HEK293 (cell line): ENCODE measurements around the gene NR2C2.

Experiments
- CTCF ChIA-PET: fragments of 350-600 bp; formaldehyde crosslinking; extraction: SDS; loops from one replicate; lab custom pipeline; 2021; ENCODE audit warnings: antibody characterized with exemption; lab: Yijun Ruan, JAX
- POLR2A ChIA-PET: fragments of 300-600 bp; formaldehyde crosslinking; extraction: SDS; loops from one replicate; lab custom pipeline; 2020; ENCODE audit warnings: antibody characterized with exemption, inconsistent platforms; lab: Yijun Ruan, JAX
- H3K27ac ChIP-seq: fragments of 200-500 bp; sonication (Bioruptor generic); 2 replicates; pipeline ENCODE4 v1.5.1; 2014; ENCODE audit warnings: low read depth, low read length, control low read depth, inconsistent platforms; ENCODE audit errors: extremely low read depth
- H3K36me3 ChIP-seq, 2 experiments: fragments of 200-500 bp in 1 of 2; sonication (Bioruptor generic) in 1 of 2; 1 replicate in 1 of 2; 2 replicates in 1 of 2; pipeline ENCODE4 v1.5.1; 2014 to 2017; ENCODE audit warnings: inconsistent platforms in 2 of 2, low read length in 2 of 2; ENCODE audit not compliant: control insufficient read depth in 2 of 2, insufficient read depth in 1 of 2
- H3K4me1 ChIP-seq: fragments of 200-500 bp; sonication (Bioruptor generic); 2 replicates; pipeline ENCODE4 v1.5.1; 2014; ENCODE audit warnings: mild to moderate bottlenecking, low read length, inconsistent platforms; ENCODE audit not compliant: control insufficient read depth, insufficient read depth
- H3K4me3 ChIP-seq: 2 replicates; pipeline ENCODE4 v1.5.1; 2011; ENCODE audit warnings: low read depth, mild to moderate bottlenecking, control low read depth, low read length, moderate library complexity
- H3K9me3 ChIP-seq: fragments of 200-500 bp; sonication (Bioruptor generic); 2 replicates; pipeline ENCODE4 v1.5.1; 2014; ENCODE audit warnings: low read depth, low read length, inconsistent platforms; ENCODE audit not compliant: control insufficient read depth, insufficient read depth
- EGR2 ChIP-seq: fragments of 450-650 bp; formaldehyde crosslinking; IDR thresholded peaks from 2 replicates; pipeline ENCODE4 v1.5.1; 2016; ENCODE audit warnings: low read depth, missing biosample characterization, missing genetic modification characterization
- HOXA7 ChIP-seq: sonication (generic); formaldehyde crosslinking; IDR thresholded peaks from 2 replicates; pipeline ENCODE4 v1.8.1; 2022; ENCODE audit warnings: missing genetic modification reagents, borderline replicate concordance
- HOXD13 ChIP-seq: sonication (generic); formaldehyde crosslinking; IDR thresholded peaks from 2 replicates; pipeline ENCODE4 v1.8.0; 2022; ENCODE audit warnings: missing genetic modification reagents, borderline replicate concordance
- KLF10 ChIP-seq: fragments of 450-650 bp; IDR thresholded peaks from 2 replicates; pipeline ENCODE4 v1.5.1; 2018; ENCODE audit warnings: missing biosample characterization, mild to moderate bottlenecking, missing genetic modification characterization
- KLF9 ChIP-seq: fragments of 450-650 bp; formaldehyde crosslinking; IDR thresholded peaks from 2 replicates; pipeline ENCODE4 v1.5.1; 2016; ENCODE audit warnings: missing biosample characterization, missing genetic modification characterization, low read depth
- MYNN ChIP-seq: fragments of 450-650 bp; formaldehyde crosslinking; IDR thresholded peaks from 2 replicates; pipeline ENCODE4 v1.5.1; 2016; ENCODE audit warnings: missing biosample characterization, missing genetic modification characterization, borderline replicate concordance
- MZF1 ChIP-seq: fragments of 450-650 bp; formaldehyde crosslinking; IDR thresholded peaks from 2 replicates; pipeline ENCODE4 v1.5.1; 2017; ENCODE audit warnings: missing biosample characterization, missing genetic modification characterization, borderline replicate concordance
- SCRT1 ChIP-seq: fragments of 450-650 bp; formaldehyde crosslinking; IDR thresholded peaks from 2 replicates; pipeline ENCODE4 v1.5.1; 2016; ENCODE audit warnings: missing biosample characterization, missing genetic modification characterization, borderline replicate concordance
- ZBTB11 ChIP-seq: fragments of 450-650 bp; formaldehyde crosslinking; conservative IDR thresholded peaks from 2 replicates; pipeline ENCODE4 v1.5.1; 2016; ENCODE audit warnings: low read depth, missing biosample characterization, missing genetic modification characterization
- ZBTB17 ChIP-seq: fragments of 450-650 bp; formaldehyde crosslinking; IDR thresholded peaks from 2 replicates; pipeline ENCODE4 v1.5.1; 2016; ENCODE audit warnings: missing biosample characterization, missing genetic modification characterization
- ZBTB48 ChIP-seq: fragments of 450-650 bp; formaldehyde crosslinking; IDR thresholded peaks from 2 replicates; pipeline ENCODE4 v1.5.1; 2016; ENCODE audit warnings: missing biosample characterization, missing genetic modification characterization
- ZFP37 ChIP-seq: fragments of 450-650 bp; formaldehyde crosslinking; IDR thresholded peaks from 2 replicates; pipeline ENCODE4 v1.5.1; 2016; ENCODE audit warnings: missing biosample characterization, missing genetic modification characterization
- ZNF157 ChIP-seq: fragments of 450-650 bp; formaldehyde crosslinking; IDR thresholded peaks from 2 replicates; pipeline ENCODE4 v1.5.1; 2016; ENCODE audit warnings: missing biosample characterization, missing genetic modification characterization
- ZNF19 ChIP-seq: fragments of 450-650 bp; formaldehyde crosslinking; IDR thresholded peaks from 2 replicates; pipeline ENCODE4; 2016; ENCODE audit warnings: missing biosample characterization, missing genetic modification characterization, low read depth
- ZNF221 ChIP-seq: fragments of 450-650 bp; formaldehyde crosslinking; IDR thresholded peaks from 2 replicates; pipeline ENCODE4 v1.5.1; 2017; ENCODE audit warnings: missing biosample characterization, missing genetic modification characterization, borderline replicate concordance
- ZNF280C ChIP-seq: fragments of 450-650 bp; formaldehyde crosslinking; IDR thresholded peaks from 2 replicates; pipeline ENCODE4 v1.5.1; 2016; ENCODE audit warnings: missing biosample characterization, missing genetic modification characterization
- ZNF292 ChIP-seq: fragments of 450-650 bp; formaldehyde crosslinking; IDR thresholded peaks from 2 replicates; pipeline ENCODE4 v1.5.1; 2016; ENCODE audit warnings: low read depth, missing biosample characterization, missing genetic modification characterization, borderline replicate concordance
- ZNF629 ChIP-seq: fragments of 450-650 bp; formaldehyde crosslinking; IDR thresholded peaks from 2 replicates; pipeline ENCODE4 v1.5.1; 2017; ENCODE audit warnings: missing biosample characterization, missing genetic modification characterization
- ZNF777 ChIP-seq: fragments of 450-650 bp; formaldehyde crosslinking; IDR thresholded peaks from 2 replicates; pipeline ENCODE4 v1.5.1; 2017; ENCODE audit warnings: missing biosample characterization, missing genetic modification characterization, borderline replicate concordance
- ZSCAN18 ChIP-seq: fragments of 450-650 bp; formaldehyde crosslinking; IDR thresholded peaks from 2 replicates; pipeline ENCODE4 v1.5.1; 2016; ENCODE audit warnings: missing biosample characterization, missing genetic modification characterization
- ZSCAN5A ChIP-seq: fragments of 450-650 bp; formaldehyde crosslinking; IDR thresholded peaks from 2 replicates; pipeline ENCODE4 v1.5.1; 2016; ENCODE audit warnings: missing biosample characterization, missing genetic modification characterization
- ZXDB ChIP-seq: fragments of 450-650 bp; formaldehyde crosslinking; IDR thresholded peaks from 2 replicates; pipeline ENCODE4 v1.5.1; 2016; ENCODE audit warnings: missing biosample characterization, missing genetic modification characterization

Gene NR2C2

GRCh38 chr3:14947886-14948608, 664 bp downstream of the NR2C2 start (continued):
- TF ChIP-seq MZF1, result 0 out of 2 replicates have a peak, but pooled peaks have one; percentile 13
- TF ChIP-seq HOXA7 (CRISPR knock-in tag), result no peak
- TF ChIP-seq ZBTB17, result peak; percentile 54; the same call in 1 of the 2 replicates
- peak; percentile 52; the same call in 1 of the 2 replicates for TF ChIP-seq ZNF629 (tag by site-specific recombination)
- TF ChIP-seq ZXDB (tag by site-specific recombination), result peak; percentile 84
- peak; percentile 53 for TF ChIP-seq EGR2 (tag by site-specific recombination)
- TF ChIP-seq ZFP37 (tag by site-specific recombination), result no peak
- TF ChIP-seq KLF10 (tag by site-specific recombination), result peak; percentile 98
- TF ChIP-seq ZNF292 (tag by site-specific recombination), result no peak

GRCh38 chr3:14948609-14949038, 1.2 kb downstream of the NR2C2 start:
- H3K36me3 ChIP-seq, result peaks cover 13 to 36% of the 10 kb centered on the region in 2 experiments
- H3K4me3 ChIP-seq, result peak overlapping the region; percentile 37
- peak; percentile 67 for TF ChIP-seq KLF9 (tag by site-specific recombination)
- no peak for TF ChIP-seq ZNF777 (tag by site-specific recombination)
- peaks cover 8% of the 10 kb centered on the region for H3K4me1 ChIP-seq
- peak overlapping the region; percentile 59 for H3K27ac ChIP-seq
- no peaks in the 10 kb centered on the region for H3K9me3 ChIP-seq
- ChIA-PET POLR2A (interaction anchor here (0.9 to 1.0 kb wide), 2 partner anchors 101 to 116 kb away, joined by 4 read pairs; partner anchors contain the start of gene MRPS25), CTCF (no interaction called here)

GRCh38 chr3:14949126-14949525, 1.7 kb downstream of the NR2C2 start:
- TF ChIP-seq ZNF19 (no peak), ZSCAN18 (tag by site-specific recombination) (no peak), ZBTB48 (no peak), ZNF157 (tag by site-specific recombination) (no peak), KLF10 (tag by site-specific recombination) (no peak), ZNF221 (tag by site-specific recombination) (no peak), SCRT1 (no peak), ZXDB (tag by site-specific recombination) (no peak), MYNN (tag by site-specific recombination) (no peak), ZNF280C (tag by site-specific recombination) (no peak), ZBTB11 (no peak), HOXD13 (CRISPR knock-in tag) (no peak), ZSCAN5A (tag by site-specific recombination) (no peak)
- H3K4me3 ChIP-seq, result no peak overlapping the region; the same call in 1 of the 2 replicates
- H3K36me3 ChIP-seq, result peaks cover 11 to 31% of the 10 kb centered on the region in 2 experiments
- no peaks in the 10 kb centered on the region for H3K9me3 ChIP-seq
- peak overlapping the region; percentile 59; the same call in 1 of the 2 replicates for H3K27ac ChIP-seq
- CTCF ChIA-PET, result no interaction called here
- peaks cover 8% of the 10 kb centered on the region for H3K4me1 ChIP-seq
- POLR2A ChIA-PET, result no interaction called here
